Parathyroid adenoma (tissue), 2 donors: ENCODE measurements around the gene CAPN13.

ENCODE experiments used
- H2AFZ ChIP-seq: fragments of 300-600 bp; sonication (generic); one replicate; pipeline ENCODE4 v1.7.0; 2017; ENCODE audit warnings: antibody characterized with exemption, mild to moderate bottlenecking
- H3K27ac ChIP-seq: fragments of 300-600 bp; sonication (generic); one replicate; pipeline ENCODE4 v1.7.0; 2017
- H3K27me3 ChIP-seq: fragments of 300-600 bp; sonication (generic); one replicate; pipeline ENCODE4 v1.7.0; 2017; ENCODE audit warnings: low read length; ENCODE audit not compliant: control insufficient read depth, insufficient read depth
- H3K36me3 ChIP-seq: fragments of 300-600 bp; sonication (generic); one replicate; pipeline ENCODE4 v1.7.0; 2017; ENCODE audit warnings: low read length; ENCODE audit not compliant: control insufficient read depth, insufficient read depth
- H3K4me1 ChIP-seq: fragments of 300-600 bp; sonication (generic); one replicate; pipeline ENCODE4 v1.7.0; 2017; ENCODE audit warnings: control low read depth
- H3K4me2 ChIP-seq: fragments of 300-600 bp; sonication (generic); one replicate; pipeline ENCODE4 v1.7.0; 2017; ENCODE audit warnings: low read length
- H3K4me3 ChIP-seq: fragments of 300-600 bp; sonication (generic); one replicate; pipeline ENCODE4 v1.7.0; 2017; ENCODE audit warnings: low read depth, low read length
- H3K79me2 ChIP-seq: fragments of 300-600 bp; sonication (generic); one replicate; pipeline ENCODE4 v1.7.0; 2017; ENCODE audit warnings: control low read depth
- H3K9ac ChIP-seq: fragments of 300-600 bp; sonication (generic); one replicate; pipeline ENCODE4 v1.7.0; 2017; ENCODE audit warnings: mild to moderate bottlenecking
- H3K9me3 ChIP-seq: fragments of 300-600 bp; sonication (generic); one replicate; pipeline ENCODE4 v1.7.0; 2017; ENCODE audit warnings: low read length; ENCODE audit not compliant: control insufficient read depth
- TF ChIP-seq, protein P1 (sequence below): fragments of 300-600 bp; sonication (generic); IDR thresholded peaks from one replicate; pipeline ENCODE4 v1.7.0; 2017; ENCODE audit warnings: antibody characterized with exemption, mild to moderate bottlenecking
- donor health status: primary hyperparathyroidism.

Gene CAPN13

DNA sequence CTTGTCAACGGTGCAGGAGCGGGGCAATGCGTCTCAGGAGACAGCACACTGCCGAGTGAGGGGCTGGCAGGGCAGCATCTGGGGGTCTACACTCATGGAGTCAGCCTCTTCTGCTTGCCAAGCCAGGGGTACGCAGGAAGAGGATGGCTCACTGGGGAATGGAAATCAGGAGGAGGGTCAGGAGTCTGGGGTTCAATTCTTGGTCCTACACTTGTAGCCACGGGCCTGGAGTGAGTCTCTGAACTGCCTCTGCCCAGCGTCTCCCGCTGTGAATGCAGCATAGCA, 70.0 kb downstream of the CAPN13 start:
- no peak overlapping the region for H3K4me3 ChIP-seq
- TF ChIP-seq, protein P1, sequence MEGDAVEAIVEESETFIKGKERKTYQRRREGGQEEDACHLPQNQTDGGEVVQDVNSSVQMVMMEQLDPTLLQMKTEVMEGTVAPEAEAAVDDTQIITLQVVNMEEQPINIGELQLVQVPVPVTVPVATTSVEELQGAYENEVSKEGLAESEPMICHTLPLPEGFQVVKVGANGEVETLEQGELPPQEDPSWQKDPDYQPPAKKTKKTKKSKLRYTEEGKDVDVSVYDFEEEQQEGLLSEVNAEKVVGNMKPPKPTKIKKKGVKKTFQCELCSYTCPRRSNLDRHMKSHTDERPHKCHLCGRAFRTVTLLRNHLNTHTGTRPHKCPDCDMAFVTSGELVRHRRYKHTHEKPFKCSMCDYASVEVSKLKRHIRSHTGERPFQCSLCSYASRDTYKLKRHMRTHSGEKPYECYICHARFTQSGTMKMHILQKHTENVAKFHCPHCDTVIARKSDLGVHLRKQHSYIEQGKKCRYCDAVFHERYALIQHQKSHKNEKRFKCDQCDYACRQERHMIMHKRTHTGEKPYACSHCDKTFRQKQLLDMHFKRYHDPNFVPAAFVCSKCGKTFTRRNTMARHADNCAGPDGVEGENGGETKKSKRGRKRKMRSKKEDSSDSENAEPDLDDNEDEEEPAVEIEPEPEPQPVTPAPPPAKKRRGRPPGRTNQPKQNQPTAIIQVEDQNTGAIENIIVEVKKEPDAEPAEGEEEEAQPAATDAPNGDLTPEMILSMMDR: no peak

DNA sequence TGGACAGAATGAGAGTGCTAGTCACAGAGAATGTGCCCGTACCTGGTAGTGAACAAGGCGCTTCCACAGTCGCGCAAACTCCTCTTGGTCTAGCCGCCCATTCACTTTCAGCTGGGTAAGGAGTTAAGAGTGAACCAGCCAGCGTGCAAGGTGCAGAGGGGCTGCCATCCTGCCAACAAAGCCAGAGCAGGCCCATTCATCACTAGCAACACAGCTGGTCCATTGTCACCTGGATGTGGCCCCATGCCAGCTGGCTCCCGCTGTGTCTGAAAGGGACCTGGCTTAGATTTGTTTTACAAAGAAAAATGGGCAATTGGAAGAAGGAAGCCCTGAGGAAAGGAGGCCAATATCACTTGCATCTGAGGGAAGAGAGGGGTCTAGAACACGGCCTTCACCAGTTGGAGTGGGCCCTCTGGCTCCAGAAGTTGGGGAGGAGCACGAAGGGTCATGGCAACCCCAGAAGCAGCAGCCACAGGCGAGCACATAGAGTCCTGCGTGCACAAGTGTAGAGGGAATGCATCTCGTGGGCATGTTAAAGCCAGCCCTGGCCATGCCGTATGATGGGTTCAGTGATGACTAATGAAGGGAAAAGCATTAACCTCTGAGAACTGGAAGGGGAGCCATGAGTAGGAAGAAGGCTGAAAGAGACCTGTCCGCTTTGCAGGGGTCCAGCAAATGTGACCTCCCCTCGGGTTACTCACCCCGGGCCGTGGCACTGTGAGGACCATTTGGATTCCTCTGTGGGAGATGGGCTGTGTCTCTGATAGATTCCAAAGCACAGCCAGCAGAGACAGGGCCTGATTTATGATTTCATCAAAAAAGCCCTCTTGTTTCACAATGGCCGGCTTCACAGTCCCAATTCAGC, 70.6 kb downstream of the CAPN13 start:
- Histone ChIP-seq H3K9me3 (no peaks in the 10 kb centered on the region), H3K27me3 (no peaks in the 10 kb centered on the region), H3K4me2 (no peak overlapping the region), H3K27ac (no peak overlapping the region), H3K9ac (no peak overlapping the region), H2AFZ (no peak overlapping the region), H3K36me3 (no peaks in the 10 kb centered on the region), H3K4me1 (no peaks in the 10 kb centered on the region), H3K79me2 (no peaks in the 10 kb centered on the region), H3K4me3 (no peak overlapping the region)
- TF ChIP-seq, protein P1: no peak

More for the DNA sequence above, 70.0 kb downstream of the CAPN13 start:
- H3K4me2 ChIP-seq: no peak overlapping the region
- no peak overlapping the region for H2AFZ ChIP-seq
- no peaks in the 10 kb centered on the region for H3K9me3 ChIP-seq
- no peak overlapping the region for H3K27ac ChIP-seq
- no peak overlapping the region for H3K9ac ChIP-seq
- no peaks in the 10 kb centered on the region for H3K27me3 ChIP-seq
- no peaks in the 10 kb centered on the region for H3K4me1 ChIP-seq
- H3K79me2 ChIP-seq: no peaks in the 10 kb centered on the region
- no peaks in the 10 kb centered on the region for H3K36me3 ChIP-seq

DNA sequence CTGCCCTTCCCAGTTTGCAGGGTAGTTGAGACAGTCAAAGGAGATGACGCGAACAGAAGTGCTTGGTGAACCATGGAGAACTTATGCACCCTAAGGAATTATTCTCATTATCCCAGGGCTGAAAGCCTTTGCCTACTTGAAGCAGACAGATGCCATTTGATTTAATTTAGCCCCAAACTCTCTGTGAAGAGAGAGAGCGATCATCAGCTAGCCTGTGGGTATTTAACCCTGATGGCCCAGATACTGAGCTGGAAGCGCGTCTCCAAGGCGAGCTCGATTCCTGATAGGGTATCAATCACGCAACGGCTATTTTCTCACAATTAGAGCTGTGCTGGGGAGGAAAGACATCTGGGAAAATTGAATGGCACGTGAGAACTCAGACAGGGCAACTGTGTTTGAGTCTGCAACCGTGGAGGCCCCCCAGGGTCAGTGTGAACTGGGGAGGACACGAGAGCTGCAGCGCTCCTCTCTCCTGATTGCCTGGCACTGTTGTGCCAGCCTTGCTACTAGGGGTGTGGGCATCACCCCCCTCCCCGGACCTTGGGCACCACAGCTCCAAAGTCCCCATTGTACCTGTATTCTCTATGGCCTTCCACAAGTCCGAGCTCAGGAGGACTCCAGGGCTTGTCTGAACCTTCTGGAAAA, 73.2 kb downstream of the CAPN13 start:
- no peak overlapping the region for H3K9ac ChIP-seq
- H3K27ac ChIP-seq: no peak overlapping the region
- no peak overlapping the region for H3K4me2 ChIP-seq

DNA sequence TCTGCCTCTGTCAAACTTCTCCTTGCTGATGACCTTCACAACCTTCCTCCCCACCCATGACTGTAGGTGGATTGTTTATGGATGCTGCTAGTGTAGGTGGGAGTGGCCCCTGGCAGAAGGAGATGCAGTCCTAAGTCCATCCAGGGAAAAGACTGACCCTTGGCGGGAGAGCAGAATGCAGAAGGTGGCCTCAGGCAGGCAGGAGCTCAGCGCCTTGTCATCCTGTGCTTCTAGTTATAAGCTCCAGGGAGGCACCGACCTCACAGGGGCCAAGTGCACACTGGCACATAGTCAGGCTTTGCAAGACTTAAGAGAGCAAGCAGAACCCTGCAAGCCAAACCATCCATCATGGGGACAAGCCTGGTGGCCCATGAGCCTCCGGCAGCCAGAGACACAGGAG, 74.4 kb downstream of the CAPN13 start:
- Histone ChIP-seq H3K36me3 (no peaks in the 10 kb centered on the region), H3K27ac (no peak overlapping the region), H3K4me1 (no peaks in the 10 kb centered on the region), H3K4me2 (no peak overlapping the region), H3K9me3 (no peaks in the 10 kb centered on the region), H3K27me3 (no peaks in the 10 kb centered on the region), H2AFZ (no peak overlapping the region), H3K79me2 (no peaks in the 10 kb centered on the region), H3K4me3 (no peak overlapping the region), H3K9ac (no peak overlapping the region)
- TF ChIP-seq, protein P1: no peak

More for the DNA sequence above, 73.2 kb downstream of the CAPN13 start:
- no peak overlapping the region for H2AFZ ChIP-seq
- H3K27me3 ChIP-seq: no peaks in the 10 kb centered on the region
- H3K4me1 ChIP-seq: no peaks in the 10 kb centered on the region
- TF ChIP-seq, protein P1: no peak
- no peaks in the 10 kb centered on the region for H3K36me3 ChIP-seq
- no peaks in the 10 kb centered on the region for H3K79me2 ChIP-seq
- no peaks in the 10 kb centered on the region for H3K9me3 ChIP-seq
- no peak overlapping the region for H3K4me3 ChIP-seq
